ENCODE data around the gene DDX31.
"Not testable (repeated sequence)": the region's sequence is repeated elsewhere in the genome, so short reads cannot be mapped to it uniquely, and the experiment has no call there.

Gene DDX31

GRCh38 chr9:132578367-132578932 is 91.3 kb downstream of the DDX31 start:
- DNase-seq (ENCODE audit: low spot score), result no peak

DNA sequence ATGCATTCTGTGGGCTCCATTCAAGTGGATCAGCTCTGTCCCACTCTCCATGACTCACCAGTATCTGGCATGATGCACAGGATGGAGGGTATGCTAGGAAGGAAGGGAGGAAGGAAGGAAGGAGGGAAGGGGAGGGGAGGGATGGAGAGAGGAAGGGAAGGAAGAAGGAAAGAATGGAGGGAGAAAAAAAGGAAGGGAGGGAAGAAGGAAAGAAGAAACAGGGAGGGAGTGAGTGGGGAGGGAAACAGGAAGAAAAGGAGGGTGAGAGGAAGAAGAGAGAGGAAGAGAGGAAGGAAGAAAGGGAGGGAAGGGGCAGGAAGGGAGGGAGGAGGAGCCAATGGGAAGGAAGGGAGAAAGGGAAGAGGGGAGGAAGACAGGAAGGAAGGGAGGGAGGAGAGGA is 92.7 kb downstream of the DDX31 start:
- DNase-seq (ENCODE audit: low spot score), result no peak

- DNase-seq (ENCODE audit: low spot score), result no peak
Observed at GRCh38 chr9:132575811-132576210, 94.0 kb downstream of the DDX31 start.

GRCh38 chr9:132575005-132575609 is 94.7 kb downstream of the DDX31 start:
- DNase-seq (ENCODE audit: low spot score), result peak; percentile 42

DNA sequence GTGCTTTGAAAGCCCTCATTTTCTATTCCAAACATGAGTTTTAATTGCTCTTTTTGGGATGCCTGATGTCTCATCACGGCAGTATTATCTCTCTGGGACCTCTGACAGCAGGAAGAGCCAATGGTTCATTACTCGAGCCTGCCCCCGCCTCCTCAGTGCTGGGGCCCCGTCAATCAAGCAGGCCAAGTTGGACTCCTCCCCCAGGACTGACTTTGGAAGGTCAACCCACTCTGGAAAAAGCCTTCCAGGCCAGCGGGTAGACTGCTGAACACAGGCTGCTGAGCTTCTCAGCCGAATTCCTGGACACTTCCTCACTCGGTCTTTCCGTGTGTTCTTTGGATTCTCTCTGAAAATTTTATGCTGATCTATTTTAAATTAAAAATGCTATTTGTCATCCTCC is 96.9 kb downstream of the DDX31 start:
- DNase-seq (ENCODE audit: low spot score), result no peak

- no peak for DNase-seq (ENCODE audit: low spot score)
Observed at GRCh38 chr9:132571806-132572600, 97.8 kb downstream of the DDX31 start.

DNA sequence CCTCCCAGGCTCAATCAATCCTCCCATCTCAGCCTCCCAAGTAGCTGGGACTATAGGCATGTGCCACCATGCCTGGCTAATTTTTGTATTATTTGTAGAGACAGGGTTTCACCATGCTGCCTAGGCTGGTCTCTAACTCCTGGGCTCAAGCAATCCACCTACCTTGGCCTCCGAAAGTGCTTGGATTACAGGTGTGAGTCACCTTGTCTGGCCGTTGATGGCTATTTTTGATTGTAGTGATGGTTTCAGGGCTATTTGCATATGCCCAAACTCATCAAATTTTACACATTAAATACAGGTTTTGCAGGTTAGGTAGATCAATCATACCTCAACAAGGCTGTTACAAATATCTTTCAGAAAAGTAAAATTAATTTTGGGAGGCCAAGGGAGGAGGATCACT is 101.0 kb downstream of the DDX31 start:
- DNase-seq (ENCODE audit: low spot score), result not testable (repeated sequence)

- no peak for DNase-seq (ENCODE audit: low spot score)
Observed at GRCh38 chr9:132564526-132564925, 105.3 kb downstream of the DDX31 start.

DNA sequence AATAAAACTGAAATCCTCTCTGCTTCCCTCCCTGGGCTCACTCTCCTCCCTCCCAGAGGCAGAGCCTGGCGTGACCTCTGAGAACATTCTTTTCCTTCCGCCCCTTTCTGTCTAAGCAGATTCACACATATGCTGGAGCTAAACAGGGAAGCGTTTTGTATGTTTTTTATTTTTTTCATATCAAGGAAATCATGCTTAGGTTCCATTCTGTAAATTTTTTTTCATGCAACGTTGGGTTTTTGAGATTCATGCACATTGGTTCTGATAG is 107.5 kb downstream of the DDX31 start:
- no peak for DNase-seq (ENCODE audit: low spot score)

DNA sequence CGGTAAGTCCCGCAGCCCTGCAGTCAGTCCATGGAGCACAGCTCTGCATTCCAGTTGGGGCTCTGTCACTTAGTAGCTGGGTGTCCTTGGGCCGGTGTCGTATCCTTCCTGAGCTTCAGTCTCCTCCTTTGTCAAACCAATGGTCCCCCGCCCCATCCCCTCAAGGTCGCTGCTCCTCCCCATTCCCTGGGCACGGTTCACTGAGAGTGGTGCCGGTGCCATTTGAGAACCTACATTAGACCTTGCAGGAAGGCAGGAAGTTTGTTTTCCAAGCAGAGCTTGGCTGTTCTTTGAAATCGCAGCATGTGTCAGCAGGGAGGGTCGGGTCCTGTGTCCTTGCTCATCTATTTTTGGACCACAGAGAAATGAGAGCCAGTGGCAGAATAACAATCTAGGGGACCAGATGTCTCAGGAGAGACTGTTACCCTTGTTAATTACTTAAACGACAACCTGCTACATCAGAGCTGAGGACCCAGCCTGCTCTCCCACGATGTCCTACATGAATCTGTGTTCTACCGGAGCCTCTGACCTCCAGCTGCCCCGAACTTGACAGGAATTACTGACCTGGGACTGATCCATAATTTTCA is 109.1 kb downstream of the DDX31 start:
- peak; percentile 41 for DNase-seq (ENCODE audit: low spot score)

- DNase-seq (ENCODE audit: low spot score), result no peak
Observed at GRCh38 chr9:132559711-132560110, 110.1 kb downstream of the DDX31 start.

DNA sequence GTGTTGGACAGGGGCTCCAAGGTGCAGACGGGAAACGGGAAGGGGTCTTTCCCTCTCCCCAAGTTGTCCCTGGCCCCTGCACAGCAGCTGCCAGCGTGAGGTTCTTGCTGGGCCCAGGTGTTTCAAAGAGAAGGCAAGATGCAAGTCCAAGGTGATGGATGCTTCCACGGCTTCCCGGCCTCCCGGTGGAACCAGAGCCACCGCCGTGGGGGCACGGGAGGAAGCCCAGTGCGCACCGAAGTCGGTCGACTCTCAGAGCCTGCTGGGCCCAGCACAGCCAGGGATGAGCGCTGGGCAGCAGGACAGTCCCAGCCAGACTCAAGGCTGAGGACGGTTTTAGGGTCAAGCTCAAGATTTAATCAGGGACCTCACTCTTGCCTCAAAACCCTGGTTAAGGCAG is 112.6 kb downstream of the DDX31 start:
- no peak for DNase-seq (ENCODE audit: low spot score)

DNA sequence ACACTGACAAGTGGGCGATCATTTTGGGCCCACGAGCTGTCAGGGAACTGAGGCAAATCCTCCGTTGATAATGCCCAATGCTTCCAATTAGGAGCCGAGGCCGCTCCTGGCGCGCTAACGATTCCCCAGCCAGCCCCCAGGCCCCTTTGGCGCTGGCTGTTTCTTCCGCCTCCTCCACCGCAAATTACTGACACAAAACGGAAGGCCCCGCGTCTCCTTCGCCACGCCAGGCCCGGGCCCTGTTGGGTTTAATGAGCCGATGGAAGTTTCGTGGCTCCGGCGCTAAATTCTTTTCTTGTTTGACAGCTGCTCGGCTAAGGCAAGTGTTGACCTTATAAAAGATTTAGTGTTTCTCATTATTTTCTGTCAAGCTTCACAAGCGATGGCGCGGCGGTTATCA is 113.1 kb downstream of the DDX31 start:
- no peak for DNase-seq (ENCODE audit: low spot score)

GRCh38 chr9:132556235-132556634 is 113.5 kb downstream of the DDX31 start:
- no peak for DNase-seq (ENCODE audit: low spot score)

- DNase-seq (ENCODE audit: low spot score), result no peak
Observed at GRCh38 chr9:132555528-132555927, 114.3 kb downstream of the DDX31 start.

- no peak for DNase-seq (ENCODE audit: low spot score)
Observed at GRCh38 chr9:132554755-132555154, 115.0 kb downstream of the DDX31 start.

DNA sequence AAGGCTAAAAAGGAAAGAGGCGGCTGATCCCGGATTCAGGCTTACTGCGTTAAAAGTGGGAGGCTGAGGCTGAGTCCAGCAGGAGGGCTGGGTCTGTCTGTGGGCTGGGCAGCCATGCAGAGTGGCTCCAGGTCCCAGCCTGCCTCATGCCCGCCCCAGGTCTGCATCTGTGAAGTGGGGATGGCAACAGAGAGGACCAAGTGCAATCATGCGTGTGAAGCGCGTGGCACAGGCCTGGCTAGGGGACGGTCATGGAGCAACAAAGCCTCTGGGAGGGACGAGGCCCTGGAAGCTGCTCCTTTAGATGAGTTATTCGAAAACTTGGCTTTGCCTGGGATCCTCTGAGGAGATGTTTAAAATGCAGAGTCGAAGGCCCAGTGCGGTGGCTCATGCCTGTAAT is 117.7 kb downstream of the DDX31 start:
- no peak for DNase-seq (ENCODE audit: low spot score)

GRCh38 chr9:132551556-132551955 is 118.2 kb downstream of the DDX31 start:
- no peak for DNase-seq (ENCODE audit: low spot score)

DNA sequence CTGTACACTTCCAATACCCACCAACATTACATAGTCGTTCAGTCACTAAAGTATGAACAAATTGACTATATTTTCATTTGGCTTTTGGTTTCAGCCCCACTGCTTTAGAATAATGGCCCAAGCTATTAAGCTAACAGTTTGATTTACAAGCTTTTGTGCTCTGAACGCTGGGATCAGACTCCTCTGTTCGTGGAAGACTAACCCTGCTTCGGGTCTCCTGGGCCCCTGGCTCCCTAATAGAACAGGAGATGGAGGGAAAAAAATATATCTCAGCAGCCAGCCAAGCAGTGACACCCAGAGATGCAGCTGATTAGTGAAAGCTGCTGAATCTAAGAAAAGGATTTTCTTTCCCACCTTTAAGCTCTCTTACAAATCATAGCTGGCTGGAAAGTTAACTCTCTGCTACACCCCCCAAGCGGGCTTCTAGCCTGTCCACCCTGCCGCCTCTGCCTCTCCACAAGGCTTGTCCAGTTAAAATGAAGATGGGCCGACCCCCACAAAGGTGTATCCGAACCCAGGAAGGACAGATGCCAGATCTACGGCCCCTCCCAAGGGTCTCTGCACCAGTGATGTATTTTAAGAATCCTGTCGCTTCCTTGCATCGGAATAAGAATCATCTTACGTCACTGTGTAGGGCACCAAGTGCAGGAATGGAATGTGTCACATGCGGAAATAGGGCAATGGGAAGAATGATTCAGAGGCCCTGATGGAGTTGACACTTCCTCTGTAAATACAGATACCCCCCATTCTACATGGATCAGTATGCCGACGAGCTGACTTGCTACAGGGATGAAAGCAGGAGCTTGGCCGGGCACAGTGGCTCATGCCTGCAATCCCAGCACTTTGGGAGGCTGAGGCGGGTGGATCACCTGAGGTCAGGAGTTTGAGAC is 120.8 kb downstream of the DDX31 start:
- no peak for DNase-seq (ENCODE audit: low spot score)

GRCh38 chr9:132547976-132548730 is 121.6 kb downstream of the DDX31 start:
- no peak for DNase-seq (ENCODE audit: low spot score)

GRCh38 chr9:132547436-132547835 is 122.3 kb downstream of the DDX31 start:
- no peak for DNase-seq (ENCODE audit: low spot score)

DNA sequence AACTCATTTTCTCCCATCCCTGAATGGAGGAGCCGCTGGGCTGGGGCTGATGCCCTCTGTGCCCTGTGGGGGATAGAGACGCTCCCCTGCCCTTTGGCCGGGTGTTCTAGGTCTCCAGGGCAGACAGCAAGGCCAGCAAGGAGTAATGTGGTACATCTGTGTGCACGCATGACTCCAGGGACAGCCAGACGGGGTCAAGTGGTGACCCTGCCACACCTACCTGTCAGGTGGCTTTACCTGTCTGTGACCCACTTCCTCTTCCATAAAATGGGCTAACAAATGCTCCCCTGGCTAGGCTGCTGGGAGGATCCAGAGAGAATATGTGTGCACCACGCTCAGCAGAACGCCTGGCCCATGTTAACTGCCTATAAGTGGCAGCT is 122.7 kb downstream of the DDX31 start:
- DNase-seq (ENCODE audit: low spot score), result no peak

All from pons (tissue), 1 donor.